Left ventricle myocardium inferior (tissue), 1 donor: Measurements from ENCODE around the gene ACSM3. TPM values are rescaled to one million over a fixed set of nuclear protein-coding genes. Genes with fewer than 3 reads are reported as not detected.

ENCODE experiments used
- DNase-seq: peaks from one replicate; pipeline ENCODE4 v3.0.0-alpha.2; 2020
- H3K27ac ChIP-seq: fragments of 200-600 bp; replicated peaks from 2 replicates; pipeline ENCODE4 v1.8.0; 2021
- H3K27me3 ChIP-seq: fragments of 200-600 bp; 2 replicates; pipeline ENCODE4 v1.8.0; 2021; ENCODE audit warnings: low read depth
- H3K36me3 ChIP-seq: fragments of 200-600 bp; 2 replicates; pipeline ENCODE4 v1.8.0; 2021
- H3K4me1 ChIP-seq: fragments of 200-600 bp; 2 replicates; pipeline ENCODE4 v1.8.0; 2021
- H3K4me3 ChIP-seq: fragments of 200-600 bp; 2 replicates; pipeline ENCODE4 v1.8.0; 2021; ENCODE audit warnings: mild to moderate bottlenecking, moderate library complexity
- H3K9me3 ChIP-seq: fragments of 200-600 bp; replicated peaks from 2 replicates; pipeline ENCODE4 v1.8.0; 2021
- intact Hi-C: fragments of 100-400 bp; cut with micrococcal nuclease; formaldehyde crosslinking; loops from one replicate; pipeline ENCODE4 v1.11.0; 2022
- total RNA-seq: library from RNA; stranded (reverse); fragmentation: NEBNext Ultra II Directional; extraction: Animal tissue kit (Norgen Biotek cat#: 25700); gene quantifications from one replicate; pipeline ENCODE4 v1.2.1, GENCODE V29; 2021
- TF ChIP-seq, protein P1 (sequence below): fragments of 200-600 bp; IDR thresholded peaks from 2 replicates; pipeline ENCODE4 v1.8.0; 2021; ENCODE audit warnings: antibody characterized with exemption, mild to moderate bottlenecking, borderline replicate concordance
- donor health status: DM: no; HTN: yes; CAD: no; lungs with severe emphysema.

Gene ACSM3
- total RNA-seq, 1 donor from 2014 or later, result 10.0 TPM

DNA sequence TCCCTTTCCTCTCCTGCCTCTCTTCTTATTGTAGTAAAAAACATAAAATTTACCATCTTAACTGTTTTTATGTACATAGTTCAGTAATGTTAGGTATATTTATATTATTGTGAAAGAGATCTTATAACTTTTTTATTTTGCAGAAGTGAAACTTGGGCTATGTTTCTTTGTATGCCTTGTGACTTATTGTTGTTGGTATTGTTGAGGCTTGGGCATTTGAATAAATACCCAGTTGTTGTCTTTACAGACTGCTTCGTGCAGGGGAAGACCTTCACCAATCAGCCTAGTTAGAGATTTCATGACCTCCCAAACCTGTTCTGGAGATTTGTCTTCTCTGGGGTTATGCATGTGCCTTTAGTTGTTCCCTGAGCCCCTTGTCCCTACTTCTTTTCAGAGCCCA, 74.4 kb downstream of the ACSM3 start:
- H3K27me3 ChIP-seq, result no peaks in the 10 kb centered on the region
- H3K27ac ChIP-seq, result no peak overlapping the region
- peaks cover 3% of the 10 kb centered on the region for H3K4me1 ChIP-seq
- H3K9me3 ChIP-seq, result peaks cover 25% of the 10 kb centered on the region
- peaks cover 21% of the 10 kb centered on the region for H3K36me3 ChIP-seq
- intact Hi-C loops, result no loop called here
- TF ChIP-seq, protein P1, sequence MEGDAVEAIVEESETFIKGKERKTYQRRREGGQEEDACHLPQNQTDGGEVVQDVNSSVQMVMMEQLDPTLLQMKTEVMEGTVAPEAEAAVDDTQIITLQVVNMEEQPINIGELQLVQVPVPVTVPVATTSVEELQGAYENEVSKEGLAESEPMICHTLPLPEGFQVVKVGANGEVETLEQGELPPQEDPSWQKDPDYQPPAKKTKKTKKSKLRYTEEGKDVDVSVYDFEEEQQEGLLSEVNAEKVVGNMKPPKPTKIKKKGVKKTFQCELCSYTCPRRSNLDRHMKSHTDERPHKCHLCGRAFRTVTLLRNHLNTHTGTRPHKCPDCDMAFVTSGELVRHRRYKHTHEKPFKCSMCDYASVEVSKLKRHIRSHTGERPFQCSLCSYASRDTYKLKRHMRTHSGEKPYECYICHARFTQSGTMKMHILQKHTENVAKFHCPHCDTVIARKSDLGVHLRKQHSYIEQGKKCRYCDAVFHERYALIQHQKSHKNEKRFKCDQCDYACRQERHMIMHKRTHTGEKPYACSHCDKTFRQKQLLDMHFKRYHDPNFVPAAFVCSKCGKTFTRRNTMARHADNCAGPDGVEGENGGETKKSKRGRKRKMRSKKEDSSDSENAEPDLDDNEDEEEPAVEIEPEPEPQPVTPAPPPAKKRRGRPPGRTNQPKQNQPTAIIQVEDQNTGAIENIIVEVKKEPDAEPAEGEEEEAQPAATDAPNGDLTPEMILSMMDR, result no peak
- no peak for DNase-seq
- H3K4me3 ChIP-seq, result no peak overlapping the region

DNA sequence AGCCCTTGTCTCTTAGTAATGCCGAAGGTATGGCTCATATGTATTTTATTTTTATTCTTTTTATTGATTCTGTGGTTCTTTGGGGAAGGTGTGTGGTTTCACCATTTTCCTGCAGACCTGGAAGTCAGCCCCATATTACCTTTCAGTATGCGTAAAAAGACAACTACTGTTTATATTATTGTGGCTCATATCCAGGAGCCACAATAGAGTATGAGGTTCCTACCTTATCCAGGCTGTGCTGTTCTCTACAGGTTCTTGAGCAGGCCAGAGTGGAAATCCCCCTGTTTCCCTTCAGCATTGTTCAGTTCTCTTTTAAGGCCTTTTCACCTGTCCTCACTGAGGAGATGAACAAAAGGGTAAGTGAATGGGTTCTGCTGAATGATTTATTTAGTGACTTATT, 75.7 kb downstream of the ACSM3 start:
- Histone ChIP-seq H3K4me3 (no peak overlapping the region), H3K9me3 (peaks cover 20% of the 10 kb centered on the region), H3K4me1 (peaks cover 3% of the 10 kb centered on the region), H3K36me3 (peaks cover 17% of the 10 kb centered on the region), H3K27me3 (no peaks in the 10 kb centered on the region), H3K27ac (no peak overlapping the region)
- intact Hi-C loops, result no loop called here
- TF ChIP-seq, protein P1, result no peak
- no peak for DNase-seq

DNA sequence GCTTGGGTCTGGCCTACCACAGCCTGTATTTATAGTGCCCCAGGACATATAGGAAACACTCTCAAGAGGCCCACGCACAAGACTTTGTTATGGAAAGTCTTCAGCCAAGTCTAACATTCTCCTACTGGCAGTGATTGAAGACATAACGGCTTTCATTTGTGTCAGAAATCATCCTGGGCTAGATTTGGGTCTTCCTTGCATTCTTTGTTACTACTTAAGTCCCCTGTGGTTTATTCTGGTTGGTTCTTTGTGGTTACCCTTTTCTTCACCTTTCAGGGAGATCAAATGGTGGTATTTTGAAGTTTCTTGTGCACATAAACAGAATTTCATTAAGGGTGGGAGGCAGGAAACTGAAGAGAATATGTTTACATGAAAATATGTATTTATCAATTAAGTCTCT, 80.2 kb downstream of the ACSM3 start:
- Histone ChIP-seq H3K27me3 (no peaks in the 10 kb centered on the region), H3K9me3 (no peaks in the 10 kb centered on the region), H3K4me1 (peaks cover 19% of the 10 kb centered on the region), H3K27ac (no peak overlapping the region), H3K36me3 (no peaks in the 10 kb centered on the region), H3K4me3 (no peak overlapping the region)
- intact Hi-C loops, result no loop called here
- DNase-seq, result no peak
- TF ChIP-seq, protein P1, result no peak

DNA sequence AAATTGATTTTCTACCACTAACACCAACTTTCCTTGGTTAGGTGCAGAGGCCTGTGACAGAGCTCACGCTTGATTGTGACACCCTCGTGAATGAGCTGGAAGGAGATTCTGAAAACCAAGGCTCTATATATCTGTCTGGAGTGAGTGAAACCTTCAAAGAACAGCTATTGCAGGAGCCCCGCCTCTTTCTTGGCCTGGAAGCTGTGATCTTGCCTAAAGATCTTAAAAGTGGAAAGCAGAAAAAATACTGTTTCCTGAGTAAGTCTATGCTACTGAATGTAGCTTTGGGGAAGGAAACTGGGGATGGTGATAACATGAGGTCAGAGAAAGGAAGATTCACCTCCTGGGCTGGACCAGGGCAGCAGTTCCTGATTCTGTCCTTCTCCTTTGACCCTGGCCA, 80.8 kb downstream of the ACSM3 start:
- no peak for DNase-seq
- peaks cover 19% of the 10 kb centered on the region for H3K4me1 ChIP-seq
- peak overlapping the region; percentile 13 for H3K27ac ChIP-seq
- no peaks in the 10 kb centered on the region for H3K9me3 ChIP-seq
- H3K36me3 ChIP-seq, result no peaks in the 10 kb centered on the region
- no peaks in the 10 kb centered on the region for H3K27me3 ChIP-seq
- H3K4me3 ChIP-seq, result no peak overlapping the region
- TF ChIP-seq, protein P1, result no peak
- intact Hi-C loops, result no loop called here

DNA sequence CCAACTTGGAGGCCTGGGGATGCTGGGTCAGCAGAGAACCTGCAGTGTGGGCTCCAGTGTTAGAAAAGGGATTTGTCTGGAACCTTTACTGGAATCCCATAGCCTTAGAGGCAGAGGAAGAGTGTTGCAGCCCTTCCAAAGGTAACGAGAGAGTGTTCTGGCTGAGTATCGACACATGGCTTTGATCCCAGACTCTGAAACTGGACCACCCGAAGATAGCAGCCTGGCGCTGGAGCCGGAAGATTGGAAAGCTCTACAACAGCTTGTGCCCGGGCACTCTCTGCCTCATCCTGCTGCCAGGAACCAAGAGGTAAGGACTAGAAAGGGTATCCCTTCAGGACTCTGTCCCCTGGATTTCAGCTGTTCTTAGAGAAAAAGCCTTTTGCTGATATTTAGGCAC, 82.2 kb downstream of the ACSM3 start:
- Histone ChIP-seq H3K4me3 (no peak overlapping the region), H3K27ac (peak overlapping the region; percentile 49), H3K9me3 (no peaks in the 10 kb centered on the region), H3K27me3 (no peaks in the 10 kb centered on the region), H3K36me3 (no peaks in the 10 kb centered on the region), H3K4me1 (peaks cover 33% of the 10 kb centered on the region)
- intact Hi-C loops, result no loop called here
- DNase-seq, result peak; percentile 51
- TF ChIP-seq, protein P1, result no peak

DNA sequence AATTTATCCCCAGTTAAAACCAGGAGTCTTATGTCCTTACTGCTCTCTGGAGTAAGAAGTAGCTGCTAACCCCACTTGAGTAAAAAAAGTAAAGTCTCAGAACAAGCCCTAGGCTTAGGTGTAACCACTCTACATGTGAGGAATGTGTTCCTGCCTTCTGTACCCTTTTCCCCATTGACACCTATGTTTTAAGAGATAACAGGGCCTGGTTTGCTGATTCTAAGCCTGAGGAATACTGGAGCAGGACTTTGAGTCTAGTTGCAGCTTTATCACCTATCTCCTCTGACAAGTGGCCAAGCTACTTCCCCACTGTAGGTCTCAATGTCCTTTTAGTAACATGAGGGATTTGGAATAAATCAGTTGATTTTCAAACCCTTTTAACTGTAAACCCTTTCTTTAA, 82.7 kb downstream of the ACSM3 start:
- H3K27ac ChIP-seq, result peak overlapping the region; percentile 49
- intact Hi-C loops, result no loop called here

More for the DNA sequence above, 82.7 kb downstream of the ACSM3 start:
- peaks cover 38% of the 10 kb centered on the region for H3K4me1 ChIP-seq
- TF ChIP-seq, protein P1, result no peak
- no peaks in the 10 kb centered on the region for H3K9me3 ChIP-seq
- no peak for DNase-seq
- no peaks in the 10 kb centered on the region for H3K27me3 ChIP-seq
- no peaks in the 10 kb centered on the region for H3K36me3 ChIP-seq
- H3K4me3 ChIP-seq, result no peak overlapping the region
